ENCODE results near the gene YWHAB. TPM values are rescaled to one million over a fixed set of nuclear protein-coding genes. Genes with fewer than 3 reads are reported as not detected.
"Not testable (repeated sequence)": the region's sequence is repeated elsewhere in the genome, so short reads cannot be mapped to it uniquely, and the experiment has no call there.

YWHAB gene
- total RNA-seq, 1 experiment from 2014 or later = 267 TPM

DNA sequence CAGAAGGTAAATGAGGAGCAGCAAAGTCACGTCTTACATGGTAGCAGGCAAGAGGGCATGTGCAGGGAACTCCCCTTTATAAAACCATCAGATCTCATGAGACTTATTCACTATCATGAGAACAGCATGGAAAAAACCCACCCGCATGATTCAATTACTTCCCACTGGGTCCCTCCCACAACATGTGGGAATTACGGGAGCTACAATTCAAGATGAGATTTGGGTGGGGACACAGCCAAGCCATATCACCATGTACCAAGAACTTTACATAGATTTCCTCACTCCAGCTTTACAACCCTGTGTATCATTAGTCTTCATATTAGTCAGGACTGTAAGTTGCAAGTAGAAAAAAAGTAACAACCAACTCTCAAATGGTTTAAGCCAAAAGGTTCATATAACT is 21.0 kb upstream of the YWHAB start:
- in situ Hi-C loops (cut with HindIII; ENCODE audit: low pct_unique_long_range_greater_than_20kb, low sequenced_read_pairs); CTCF ChIA-PET; H3K4me3 ChIP-seq (ENCODE audit: low read depth in 2 of 2, low read length in 2 of 2); H3K36me3 ChIP-seq (ENCODE audit: control insufficient read depth, insufficient read depth, low read length); DNase-seq (ENCODE audit: low read depth, low spot score); BruUV-seq (replicated peaks); H3K27ac ChIP-seq (ENCODE audit: low read length); POLR2A ChIA-PET; H3K27me3 ChIP-seq (ENCODE audit: control insufficient read depth, insufficient read depth, low read length); ATAC-seq; H3K9me3 ChIP-seq (ENCODE audit: control insufficient read depth, insufficient read depth, low read depth, low read length); H3K4me1 ChIP-seq (ENCODE audit: control insufficient read depth, insufficient read depth, low read length): not testable (repeated sequence)
- intact Hi-C loops (cut with micrococcal nuclease; ENCODE audit: unreplicated experiment) = loop anchor here (10.0 kb wide), 1 partner anchor 180 kb away; no protein-coding TSS in a partner anchor

GRCh38 chr20:44866703-44867335 is 18.7 kb upstream of the YWHAB start:
- Histone ChIP-seq H3K27ac (ENCODE audit: low read length) (no peak overlapping the region), H3K9me3 (ENCODE audit: control insufficient read depth, insufficient read depth, low read depth, low read length) (no peaks in the 10 kb centered on the region), H3K4me1 (ENCODE audit: control insufficient read depth, insufficient read depth, low read length) (peaks cover 5% of the 10 kb centered on the region; the same call in 1 of the 2 replicates), H3K36me3 (ENCODE audit: control insufficient read depth, insufficient read depth, low read length) (no peaks in the 10 kb centered on the region), H3K27me3 (ENCODE audit: control insufficient read depth, insufficient read depth, low read length) (no peaks in the 10 kb centered on the region), H3K4me3 (ENCODE audit: low read depth in 2 of 2, low read length in 2 of 2) (no peak overlapping the region)
- ATAC-seq (0 out of 2 replicates have a peak, but pooled peaks have one; percentile 31), DNase-seq (ENCODE audit: low read depth, low spot score) (no peak)
- POLR2A ChIA-PET = no interaction called here
- in situ Hi-C loops (cut with HindIII; ENCODE audit: low pct_unique_long_range_greater_than_20kb, low sequenced_read_pairs) = no loop called here
- TF ChIP-seq POLR2AphosphoS5 (IDR thresholded peaks at IDR 0.05; ENCODE audit: low read depth, low read length) = no peak
- TF ChIP-seq, protein P1, sequence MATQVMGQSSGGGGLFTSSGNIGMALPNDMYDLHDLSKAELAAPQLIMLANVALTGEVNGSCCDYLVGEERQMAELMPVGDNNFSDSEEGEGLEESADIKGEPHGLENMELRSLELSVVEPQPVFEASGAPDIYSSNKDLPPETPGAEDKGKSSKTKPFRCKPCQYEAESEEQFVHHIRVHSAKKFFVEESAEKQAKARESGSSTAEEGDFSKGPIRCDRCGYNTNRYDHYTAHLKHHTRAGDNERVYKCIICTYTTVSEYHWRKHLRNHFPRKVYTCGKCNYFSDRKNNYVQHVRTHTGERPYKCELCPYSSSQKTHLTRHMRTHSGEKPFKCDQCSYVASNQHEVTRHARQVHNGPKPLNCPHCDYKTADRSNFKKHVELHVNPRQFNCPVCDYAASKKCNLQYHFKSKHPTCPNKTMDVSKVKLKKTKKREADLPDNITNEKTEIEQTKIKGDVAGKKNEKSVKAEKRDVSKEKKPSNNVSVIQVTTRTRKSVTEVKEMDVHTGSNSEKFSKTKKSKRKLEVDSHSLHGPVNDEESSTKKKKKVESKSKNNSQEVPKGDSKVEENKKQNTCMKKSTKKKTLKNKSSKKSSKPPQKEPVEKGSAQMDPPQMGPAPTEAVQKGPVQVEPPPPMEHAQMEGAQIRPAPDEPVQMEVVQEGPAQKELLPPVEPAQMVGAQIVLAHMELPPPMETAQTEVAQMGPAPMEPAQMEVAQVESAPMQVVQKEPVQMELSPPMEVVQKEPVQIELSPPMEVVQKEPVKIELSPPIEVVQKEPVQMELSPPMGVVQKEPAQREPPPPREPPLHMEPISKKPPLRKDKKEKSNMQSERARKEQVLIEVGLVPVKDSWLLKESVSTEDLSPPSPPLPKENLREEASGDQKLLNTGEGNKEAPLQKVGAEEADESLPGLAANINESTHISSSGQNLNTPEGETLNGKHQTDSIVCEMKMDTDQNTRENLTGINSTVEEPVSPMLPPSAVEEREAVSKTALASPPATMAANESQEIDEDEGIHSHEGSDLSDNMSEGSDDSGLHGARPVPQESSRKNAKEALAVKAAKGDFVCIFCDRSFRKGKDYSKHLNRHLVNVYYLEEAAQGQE (IDR thresholded peaks at IDR 0.05; ENCODE audit: insufficient read depth in 1 of 2, low read depth in 2 of 2, low read length in 1 of 2) = no peak
- TF ChIP-seq SIN3A (IDR thresholded peaks at IDR 0.05; ENCODE audit: borderline replicate concordance, insufficient read depth, low read depth, low read length) = no peak
- no peak for TF ChIP-seq TCF7L2 (IDR thresholded peaks at IDR 0.05; ENCODE audit: low read depth, low read length)
- TF ChIP-seq CTCF (IDR thresholded peaks at IDR 0.05) = no peak
- BruUV-seq (replicated peaks) = no TSS peak
- CTCF ChIA-PET = interaction anchor here (0.7 to 1.7 kb wide), 4 partner anchors 81 to 163 kb away, joined by 3 to 16 read pairs (median 5); no protein-coding TSS in a partner anchor
- intact Hi-C loops (cut with micrococcal nuclease; ENCODE audit: unreplicated experiment) = loop anchor here (1.0 to 10.0 kb wide), 3 partner anchors 65 to 182 kb away; no protein-coding TSS in a partner anchor

GRCh38 chr20:44869471-44869870 is 16.0 kb upstream of the YWHAB start:
- H3K9me3 ChIP-seq (ENCODE audit: control insufficient read depth, insufficient read depth, low read depth, low read length) = no peaks in the 10 kb centered on the region
- BruUV-seq (replicated peaks) = no TSS peak
- H3K4me3 ChIP-seq (ENCODE audit: low read depth in 2 of 2, low read length in 2 of 2) = no peak overlapping the region
- CTCF ChIA-PET = interaction anchor here (1.4 kb wide), 1 partner anchor 84 kb away, joined by 3 read pairs; no protein-coding TSS in a partner anchor
- ATAC-seq (no peak), DNase-seq (ENCODE audit: low read depth, low spot score) (no peak)
- H3K4me1 ChIP-seq (ENCODE audit: control insufficient read depth, insufficient read depth, low read length) = peaks cover 5% of the 10 kb centered on the region; the same call in 1 of the 2 replicates
- TF ChIP-seq TCF7L2 (IDR thresholded peaks at IDR 0.05; ENCODE audit: low read depth, low read length) = no peak
- no peak for TF ChIP-seq SIN3A (IDR thresholded peaks at IDR 0.05; ENCODE audit: borderline replicate concordance, insufficient read depth, low read depth, low read length)
- TF ChIP-seq, protein P1 (IDR thresholded peaks at IDR 0.05; ENCODE audit: insufficient read depth in 1 of 2, low read depth in 2 of 2, low read length in 1 of 2) = no peak
- intact Hi-C loops (cut with micrococcal nuclease; ENCODE audit: unreplicated experiment) (loop anchor here (5.0 to 10.0 kb wide), 2 partner anchors 67 to 185 kb away; no protein-coding TSS in a partner anchor), in situ Hi-C loops (cut with HindIII; ENCODE audit: low pct_unique_long_range_greater_than_20kb, low sequenced_read_pairs) (no loop called here)
- H3K27me3 ChIP-seq (ENCODE audit: control insufficient read depth, insufficient read depth, low read length) = no peaks in the 10 kb centered on the region
- POLR2A ChIA-PET = no interaction called here
- no peaks in the 10 kb centered on the region for H3K36me3 ChIP-seq (ENCODE audit: control insufficient read depth, insufficient read depth, low read length)
- H3K27ac ChIP-seq (ENCODE audit: low read length) = no peak overlapping the region

- intact Hi-C loops (cut with micrococcal nuclease; ENCODE audit: unreplicated experiment); BruUV-seq (replicated peaks); ATAC-seq; POLR2A ChIA-PET; H3K4me3 ChIP-seq (ENCODE audit: low read depth in 2 of 2, low read length in 2 of 2); H3K9me3 ChIP-seq (ENCODE audit: control insufficient read depth, insufficient read depth, low read depth, low read length); H3K36me3 ChIP-seq (ENCODE audit: control insufficient read depth, insufficient read depth, low read length); DNase-seq (ENCODE audit: low read depth, low spot score); H3K4me1 ChIP-seq (ENCODE audit: control insufficient read depth, insufficient read depth, low read length); CTCF ChIA-PET; H3K27me3 ChIP-seq (ENCODE audit: control insufficient read depth, insufficient read depth, low read length); H3K27ac ChIP-seq (ENCODE audit: low read length); in situ Hi-C loops (cut with HindIII; ENCODE audit: low pct_unique_long_range_greater_than_20kb, low sequenced_read_pairs): not testable (repeated sequence)
Observed at GRCh38 chr20:44882360-44882759, 3.1 kb upstream of the YWHAB start.
